HG03354 (cell line): Measurements from ENCODE around the gene NLRP1.

Experiments used
- ATAC-seq: cut with Tn5 transposase; IDR thresholded peaks from one replicate; pipeline ENCODE4 v1.9.1; 2021; ENCODE audit warnings: mild to moderate bottlenecking; ENCODE audit not compliant: unreplicated experiment, poor library complexity, severe bottlenecking

The NLRP1 gene

DNA sequence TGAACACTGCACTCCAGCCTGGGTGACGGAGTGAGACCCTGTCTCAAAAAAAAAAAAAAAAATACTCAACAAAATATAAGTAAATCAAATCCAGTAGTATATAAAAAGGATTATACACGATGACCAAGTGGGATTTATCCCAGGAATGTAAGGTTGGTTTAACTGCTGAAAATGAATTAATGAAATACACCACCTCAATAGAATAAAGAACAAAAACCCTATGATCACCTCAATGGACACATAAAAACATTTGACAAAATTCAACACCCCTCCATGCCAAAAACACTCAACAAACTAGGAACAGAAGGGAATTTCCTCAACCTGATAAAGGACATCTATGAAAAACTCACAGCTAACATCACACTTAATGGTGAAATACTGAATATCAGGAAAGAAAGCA lies 91.3 kb downstream of the NLRP1 start:
- ATAC-seq = no peak

DNA sequence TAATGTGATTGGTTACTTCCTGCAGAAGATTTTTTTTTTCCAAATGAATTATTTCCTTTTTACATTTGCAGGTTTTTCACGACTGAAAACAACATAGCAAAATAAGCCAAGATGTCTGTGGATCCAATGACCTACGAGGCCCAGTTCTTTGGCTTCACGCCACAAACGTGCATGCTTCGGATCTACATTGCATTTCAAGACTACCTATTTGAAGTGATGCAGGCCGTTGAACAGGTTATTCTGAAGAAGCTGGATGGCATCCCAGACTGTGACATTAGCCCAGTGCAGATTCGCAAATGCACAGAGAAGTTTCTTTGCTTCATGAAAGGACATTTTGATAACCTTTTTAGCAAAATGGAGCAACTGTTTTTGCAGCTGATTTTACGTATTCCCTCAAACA lies 95.6 kb downstream of the NLRP1 start:
- no peak for ATAC-seq

DNA sequence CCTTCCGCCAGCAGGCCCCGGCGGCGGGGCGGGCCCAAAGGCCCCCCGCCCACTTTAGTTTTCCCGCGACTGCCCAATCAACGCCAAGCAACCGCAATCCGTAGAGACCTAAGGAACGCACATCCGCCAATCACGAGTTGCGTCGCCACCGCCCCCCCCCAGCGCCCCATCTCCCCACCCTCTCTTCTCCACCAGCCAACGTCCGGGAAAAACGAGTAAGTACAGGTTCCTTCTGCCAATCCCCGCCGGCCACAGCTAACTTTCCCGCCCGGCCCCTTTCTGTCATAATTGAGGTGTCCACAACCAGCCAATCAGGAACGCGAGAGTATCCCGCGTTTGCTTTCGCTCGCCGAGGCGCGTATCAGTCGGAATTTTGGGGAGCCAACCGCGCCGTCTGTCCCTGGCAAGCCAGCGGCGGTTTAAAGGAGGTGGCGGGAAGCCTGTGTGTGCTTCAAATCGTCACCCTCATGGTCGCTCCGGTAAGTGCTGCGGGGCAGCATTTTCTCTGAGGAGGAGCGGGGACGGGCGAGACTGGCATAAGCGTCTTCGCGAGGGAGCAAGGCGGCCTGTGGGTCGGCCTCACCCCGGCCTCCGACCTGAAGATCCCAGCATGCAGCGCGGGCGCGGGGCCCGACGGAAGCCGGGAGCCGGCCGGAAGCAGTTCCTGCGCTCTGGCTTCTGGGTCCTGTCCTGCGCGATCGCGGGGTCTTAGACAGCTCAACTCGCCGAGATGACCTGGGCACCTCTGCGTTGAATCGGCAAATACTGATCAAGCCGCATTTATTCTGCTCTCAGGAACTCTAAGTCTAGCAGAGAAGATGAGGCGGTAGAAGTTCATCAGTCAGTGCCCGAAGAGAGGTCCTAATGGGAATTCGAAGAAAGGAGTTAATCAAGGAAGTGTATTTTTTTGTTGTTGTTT lies 97.8 kb downstream of the NLRP1 start, which contains the start of gene MIS12:
TSS of gene MIS12 (plus strand) at position 361 of the 919 bp plus-strand sequence. CDS start 2,297 bp downstream, outside the sequence.
- peak; percentile 86 for ATAC-seq

DNA sequence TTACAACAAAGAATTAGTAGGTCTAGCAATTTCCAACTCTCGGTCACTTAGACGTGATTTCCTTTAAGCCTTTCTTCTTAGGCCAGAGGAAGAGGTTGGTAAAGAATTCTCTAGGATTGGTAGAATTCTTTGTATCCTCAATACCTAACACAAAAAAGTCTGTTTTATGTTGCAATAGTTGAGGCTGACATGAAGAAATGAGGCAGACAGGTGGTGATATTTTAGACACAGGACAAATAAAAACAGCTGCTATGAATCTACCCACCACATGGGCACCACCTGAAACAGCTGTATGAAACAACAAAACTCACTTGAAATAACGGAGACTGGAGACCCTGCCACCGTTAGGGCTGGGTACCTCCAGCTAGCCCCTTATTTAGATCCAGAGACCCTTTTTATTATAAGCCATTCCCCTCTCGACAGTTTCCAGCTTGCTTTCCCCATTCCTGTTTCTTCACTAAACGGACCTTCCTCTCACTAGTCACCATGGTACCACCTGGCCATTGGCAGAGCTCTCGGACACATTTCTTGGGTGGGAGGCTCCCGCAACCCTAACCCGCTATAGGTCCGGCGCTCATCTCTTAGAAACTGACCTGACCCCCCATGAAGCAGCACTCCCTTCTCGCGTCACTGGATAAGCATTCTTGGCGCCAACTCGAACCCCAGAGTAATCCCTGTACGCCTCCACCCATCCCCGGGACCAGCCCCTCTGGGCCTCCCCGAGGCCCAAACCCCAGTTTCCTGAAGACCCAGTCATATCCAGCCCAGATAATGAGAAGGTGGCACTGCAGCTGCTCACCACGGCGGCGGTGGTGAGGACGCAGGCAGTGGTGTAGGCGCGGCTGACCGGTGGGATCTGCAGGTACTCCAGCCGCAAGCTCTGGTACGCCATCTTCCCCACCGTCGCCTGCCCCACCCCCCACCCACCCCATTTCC lies 98.8 kb downstream of the NLRP1 start, which contains the start of gene DERL2:
TSS of gene DERL2 (minus strand) at position 909 of the 936 bp plus-strand sequence. CDS start at position 892, 17 bp downstream.
- ATAC-seq = peak; percentile 30

DNA sequence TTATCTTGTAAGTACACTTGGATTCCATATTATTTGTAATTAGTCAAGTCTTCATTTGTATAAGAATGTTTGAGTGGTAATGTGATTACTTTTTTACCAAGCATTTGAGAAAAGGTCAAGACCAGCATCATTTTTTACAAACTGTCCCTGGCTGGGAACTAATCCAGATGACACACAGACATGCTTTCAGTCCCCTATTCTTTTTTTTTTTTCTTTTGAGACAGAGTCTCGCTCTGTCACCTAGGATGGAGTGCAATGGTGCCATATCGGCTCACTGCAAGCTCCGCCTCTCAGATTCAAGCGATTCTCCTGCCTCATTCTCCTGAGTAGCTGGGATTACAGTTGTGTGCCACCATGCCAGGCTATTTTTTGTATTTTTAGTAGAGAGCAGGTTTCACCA lies 102.9 kb downstream of the NLRP1 start:
- no peak for ATAC-seq

DNA sequence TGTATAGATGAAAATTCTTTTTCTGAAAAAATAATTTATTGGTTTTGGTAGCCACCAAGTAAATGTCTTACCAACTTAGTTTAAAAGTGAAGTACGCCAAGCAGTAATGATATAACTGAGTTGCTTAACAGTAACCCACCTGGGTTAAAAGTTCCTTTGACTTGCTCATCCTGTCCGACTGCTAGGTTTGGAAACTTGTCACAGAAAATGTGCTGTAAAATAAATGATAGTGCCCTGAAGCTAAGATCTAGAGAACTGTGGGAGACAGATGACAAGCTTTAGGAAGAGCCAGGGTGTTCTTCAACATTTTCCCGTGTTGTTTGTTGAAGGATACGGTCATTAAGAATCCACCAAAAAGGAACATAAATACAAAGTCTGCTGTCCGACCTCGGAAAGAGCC lies 103.3 kb downstream of the NLRP1 start:
- no peak for ATAC-seq

DNA sequence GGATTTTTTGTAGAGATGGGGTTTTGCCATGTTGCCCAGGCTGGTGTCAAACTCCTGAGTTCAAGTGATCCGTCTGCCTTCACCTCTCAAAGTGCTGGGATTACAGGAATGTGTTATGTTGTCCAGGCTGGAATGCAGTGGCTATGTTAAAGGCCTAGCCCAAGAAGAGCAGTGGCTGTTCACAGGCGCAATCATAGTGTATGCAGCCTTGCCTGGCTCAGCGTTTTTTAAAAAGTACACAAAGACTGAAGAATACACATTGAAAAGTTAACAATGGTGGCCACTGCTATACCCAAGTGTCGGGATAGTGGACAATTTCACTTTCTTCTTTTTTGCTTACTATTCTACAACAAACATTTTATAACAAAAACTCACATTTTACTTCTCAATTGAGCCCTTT lies 105.3 kb downstream of the NLRP1 start:
- ATAC-seq = no peak

DNA sequence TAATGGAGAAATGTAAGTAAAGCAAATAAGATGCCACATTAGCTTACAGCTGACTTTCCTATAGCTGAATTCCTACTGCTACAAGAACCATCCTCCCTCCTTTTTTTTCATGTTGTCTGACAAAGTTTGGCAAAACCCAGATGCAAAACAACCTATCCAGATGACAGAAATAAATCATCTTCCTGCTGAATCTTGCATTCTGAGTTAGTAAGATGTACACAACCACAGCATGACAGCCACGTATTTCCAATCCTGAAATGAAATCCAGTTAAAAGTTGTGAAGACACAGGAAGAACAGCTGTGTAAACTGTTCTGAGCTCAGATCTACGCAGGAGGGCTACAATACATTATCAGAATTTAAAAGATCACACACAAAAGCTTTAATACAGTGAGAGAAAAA lies 110.4 kb downstream of the NLRP1 start:
- no peak for ATAC-seq

DNA sequence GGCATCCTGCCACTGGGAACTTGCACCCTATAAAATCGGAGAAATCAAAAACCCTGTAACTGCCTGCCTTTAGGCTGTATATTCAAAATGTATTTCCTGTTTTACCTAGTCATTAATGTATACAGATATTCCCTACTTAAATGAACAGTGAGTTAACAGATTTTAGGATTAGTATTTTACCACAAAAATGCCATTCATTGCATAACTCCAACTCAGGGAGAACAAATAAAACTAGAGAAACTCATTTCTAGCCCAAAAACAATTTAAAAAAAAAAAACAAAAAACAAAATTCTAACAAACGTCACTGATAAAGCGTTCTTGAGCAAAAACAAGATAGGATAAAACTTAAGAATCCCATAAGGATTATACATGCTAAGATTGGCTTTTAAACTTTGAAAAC lies 111.8 kb downstream of the NLRP1 start:
- no peak for ATAC-seq

DNA sequence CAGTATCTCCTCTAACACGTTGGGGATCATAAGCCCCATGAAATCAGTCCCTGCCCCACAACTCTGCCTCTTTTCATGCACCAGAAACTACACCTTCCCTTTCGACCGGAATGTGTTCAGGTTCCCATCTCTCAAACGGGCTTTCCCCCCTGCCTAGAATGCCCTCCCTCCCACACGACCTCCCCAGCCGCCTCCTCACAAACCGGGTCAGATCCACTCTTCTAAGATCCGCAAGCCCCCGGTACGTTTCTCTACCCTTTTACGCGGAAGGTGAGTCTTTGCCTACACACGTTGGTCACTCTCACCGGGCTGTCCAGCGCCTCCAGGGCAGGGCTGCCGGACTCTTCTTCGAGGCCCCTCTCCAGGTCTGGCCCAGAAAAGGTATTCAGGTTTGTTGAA lies 116.2 kb downstream of the NLRP1 start:
- ATAC-seq = peak; percentile 8

DNA sequence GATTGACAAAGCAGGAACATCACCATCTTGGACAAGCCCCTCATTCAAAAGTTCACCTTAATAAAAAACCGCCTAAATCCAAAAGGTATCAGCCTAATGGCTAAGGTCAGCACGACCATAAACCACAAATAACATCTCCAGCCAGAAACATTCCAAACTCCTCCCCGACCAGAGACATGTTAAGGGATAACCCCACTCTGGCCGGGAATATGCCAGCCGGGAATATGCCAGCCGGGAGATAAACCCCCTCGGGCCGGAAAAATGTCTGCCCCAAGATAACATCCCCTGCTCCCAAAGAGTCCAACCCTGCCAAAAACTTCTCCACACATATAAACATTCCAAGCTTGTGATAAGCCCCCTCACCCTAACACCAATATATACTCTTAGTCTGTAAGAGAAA lies 116.9 kb downstream of the NLRP1 start:
- no peak for ATAC-seq

DNA sequence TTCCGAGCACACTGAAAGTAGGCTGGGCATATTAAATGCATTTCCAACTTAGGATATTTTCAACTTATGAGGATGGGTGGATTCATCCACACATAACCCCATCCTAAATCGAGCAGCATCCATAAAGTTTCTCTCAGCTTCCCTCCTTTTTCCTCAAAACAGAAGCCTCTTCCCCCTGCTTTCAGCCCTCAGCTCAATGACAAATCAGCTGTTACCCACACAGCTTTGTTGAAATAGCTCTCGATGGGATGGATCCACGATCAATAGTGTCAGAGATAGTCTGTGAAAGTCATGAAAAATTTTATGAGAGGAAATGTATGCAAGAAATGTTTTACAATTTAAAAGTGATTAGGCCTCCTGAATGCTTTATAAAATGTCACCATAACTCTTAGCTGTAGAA lies 118.0 kb downstream of the NLRP1 start:
- ATAC-seq = no peak

DNA sequence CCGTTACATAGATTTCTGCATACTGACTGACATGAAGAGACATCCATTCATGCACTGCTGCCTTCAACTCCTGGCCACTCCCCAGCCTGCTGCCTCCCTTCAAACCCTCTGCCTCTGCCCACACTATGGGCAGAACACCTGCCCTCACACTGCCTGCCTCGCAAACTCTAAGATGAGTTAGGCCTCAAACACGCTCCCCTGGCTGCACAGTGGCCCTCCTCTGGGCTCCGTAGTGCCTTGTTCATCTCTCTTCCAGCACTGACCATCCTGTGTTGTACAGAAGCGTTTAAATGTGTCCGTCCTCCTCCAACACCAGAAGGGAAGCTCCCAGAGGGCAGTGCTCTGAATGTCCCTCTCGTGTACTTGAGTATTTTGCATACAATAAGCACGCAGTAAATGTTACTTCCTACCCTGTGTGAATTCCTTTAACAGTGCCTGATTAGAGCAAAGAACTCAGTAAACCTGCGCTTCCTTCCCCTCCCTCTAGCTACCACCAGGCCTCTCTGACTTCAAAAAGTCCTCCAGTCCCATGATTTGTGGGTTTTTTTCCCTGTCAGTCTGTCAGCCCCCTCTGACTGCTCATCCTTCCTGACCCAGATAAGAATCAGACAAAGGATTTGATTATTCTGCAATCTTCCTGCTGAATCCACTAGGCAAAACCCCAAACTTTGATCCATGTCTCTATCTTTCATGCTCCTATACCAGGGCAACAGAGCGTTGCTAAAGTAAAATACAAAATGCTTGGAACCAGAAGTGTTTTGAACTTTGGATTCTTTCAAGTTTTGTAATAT lies 119.4 kb downstream of the NLRP1 start:
- ATAC-seq = no peak
